DND-41 (cell line): ENCODE data around the gene PPM1F.
"Not testable (repeated sequence)": the region's sequence is repeated elsewhere in the genome, so short reads cannot be mapped to it uniquely, and the experiment has no call there.

Experiments
- EZH2 ChIP-seq: IDR thresholded peaks from 3 replicates; pipeline ENCODE4 v1.6.1; 2012; ENCODE audit warnings: borderline replicate concordance, low read depth, mild to moderate bottlenecking, moderate library complexity, low read length, inconsistent platforms; ENCODE audit not compliant: severe bottlenecking
- TF ChIP-seq, protein P1 (sequence below): IDR thresholded peaks from 2 replicates; pipeline ENCODE4 v1.5.1; 2012; ENCODE audit warnings: borderline replicate concordance, low read length, moderate library complexity, mild to moderate bottlenecking; ENCODE audit not compliant: poor library complexity, severe bottlenecking; ENCODE audit errors: extremely low read depth

DNA sequence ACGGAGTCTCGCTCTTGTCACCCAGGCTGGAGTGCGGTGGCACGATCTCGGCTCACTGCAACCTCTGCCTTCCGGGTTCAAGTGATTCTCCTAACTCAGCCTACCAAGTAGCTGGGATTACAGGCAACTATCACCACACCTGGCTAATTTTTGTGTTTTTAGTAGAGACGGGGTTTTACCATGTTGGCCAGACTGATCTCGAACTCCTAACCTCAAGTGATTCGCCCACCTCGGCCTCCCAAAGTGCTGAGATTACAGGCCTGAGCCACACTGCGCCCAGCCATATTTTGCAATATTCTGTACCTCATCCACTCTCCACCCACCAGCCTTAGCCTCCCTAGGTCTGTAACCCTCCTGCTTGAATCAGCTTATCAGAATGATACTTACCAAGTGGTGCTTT, 47.4 kb downstream of the PPM1F start:
- TF ChIP-seq, protein P1, sequence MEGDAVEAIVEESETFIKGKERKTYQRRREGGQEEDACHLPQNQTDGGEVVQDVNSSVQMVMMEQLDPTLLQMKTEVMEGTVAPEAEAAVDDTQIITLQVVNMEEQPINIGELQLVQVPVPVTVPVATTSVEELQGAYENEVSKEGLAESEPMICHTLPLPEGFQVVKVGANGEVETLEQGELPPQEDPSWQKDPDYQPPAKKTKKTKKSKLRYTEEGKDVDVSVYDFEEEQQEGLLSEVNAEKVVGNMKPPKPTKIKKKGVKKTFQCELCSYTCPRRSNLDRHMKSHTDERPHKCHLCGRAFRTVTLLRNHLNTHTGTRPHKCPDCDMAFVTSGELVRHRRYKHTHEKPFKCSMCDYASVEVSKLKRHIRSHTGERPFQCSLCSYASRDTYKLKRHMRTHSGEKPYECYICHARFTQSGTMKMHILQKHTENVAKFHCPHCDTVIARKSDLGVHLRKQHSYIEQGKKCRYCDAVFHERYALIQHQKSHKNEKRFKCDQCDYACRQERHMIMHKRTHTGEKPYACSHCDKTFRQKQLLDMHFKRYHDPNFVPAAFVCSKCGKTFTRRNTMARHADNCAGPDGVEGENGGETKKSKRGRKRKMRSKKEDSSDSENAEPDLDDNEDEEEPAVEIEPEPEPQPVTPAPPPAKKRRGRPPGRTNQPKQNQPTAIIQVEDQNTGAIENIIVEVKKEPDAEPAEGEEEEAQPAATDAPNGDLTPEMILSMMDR, result not testable (repeated sequence)
- not testable (repeated sequence) for TF ChIP-seq EZH2
